Epithelial cell of esophagus (primary cell): ENCODE measurements around the gene MTUS2.

Source experiments
- DNase-seq: peaks from one replicate; pipeline ENCODE4 v3.0.0; 2010; ENCODE audit warnings: low read depth
- H3K4me3 ChIP-seq: 2 replicates; pipeline ENCODE4 v1.5.1; 2011; ENCODE audit warnings: mild to moderate bottlenecking, low read length, control low read depth
- CTCF ChIP-seq: IDR thresholded peaks from 2 replicates; pipeline ENCODE4 v1.5.1; 2011; ENCODE audit warnings: low read depth, mild to moderate bottlenecking, low read length, control low read depth, inconsistent platforms; ENCODE audit not compliant: insufficient read depth; ENCODE audit errors: missing control alignments

The MTUS2 gene

GRCh38 chr13:29361716-29362115 lies 541.6 kb downstream of the MTUS2 start:
- no peak overlapping the region for H3K4me3 ChIP-seq
- no peak for TF ChIP-seq CTCF
- DNase-seq = no peak

- peak; percentile 61 for DNase-seq
- peak; percentile 93 for TF ChIP-seq CTCF
- no peak overlapping the region for H3K4me3 ChIP-seq
Observed at GRCh38 chr13:29362849-29363604, 542.9 kb downstream of the MTUS2 start.

- DNase-seq = peak; percentile 48
- no peak overlapping the region for H3K4me3 ChIP-seq
- TF ChIP-seq CTCF = peak; percentile 66
Observed at GRCh38 chr13:29369060-29369743, 549.1 kb downstream of the MTUS2 start.

GRCh38 chr13:29379281-29379680 lies 559.1 kb downstream of the MTUS2 start:
- no peak for TF ChIP-seq CTCF
- no peak overlapping the region for H3K4me3 ChIP-seq
- no peak for DNase-seq

DNA sequence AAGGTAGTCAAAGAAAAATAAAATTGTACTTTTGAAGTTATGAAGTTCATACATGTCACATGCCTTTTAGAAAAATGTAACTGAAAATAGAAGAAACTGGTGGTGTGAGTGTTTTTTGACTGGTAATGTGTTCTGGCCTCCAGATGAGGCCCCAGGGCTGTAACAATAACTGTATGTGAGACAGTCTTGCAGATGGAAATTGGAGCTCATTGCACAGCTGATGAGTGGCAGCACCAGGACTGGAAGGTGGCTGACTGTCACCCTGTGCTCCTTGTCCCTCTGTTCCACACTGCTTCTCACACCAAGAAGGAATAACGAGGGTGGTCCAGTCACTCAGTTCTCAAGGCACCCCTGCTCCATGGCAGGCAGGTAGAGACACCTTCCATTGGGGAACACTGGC lies 559.7 kb downstream of the MTUS2 start:
- no peak for DNase-seq
- no peak for TF ChIP-seq CTCF
- H3K4me3 ChIP-seq = no peak overlapping the region

- no peak for DNase-seq
- TF ChIP-seq CTCF = no peak
- H3K4me3 ChIP-seq = no peak overlapping the region
Observed at GRCh38 chr13:29382021-29382420, 561.9 kb downstream of the MTUS2 start.
